Spleen (tissue), 11 donors: ENCODE data around the gene ZNF124. TPM values are rescaled to one million over a fixed set of nuclear protein-coding genes. Genes with fewer than 3 reads are reported as not detected.

Experiments
- DNase-seq: peaks from one replicate; pipeline ENCODE4 v3.0.0-alpha.2; 2020
- H3K27ac ChIP-seq, 8 donors: fragments of 200-600 bp; sonication (generic) in 7 of 8; 1 replicate in 4 of 8; 2 replicates in 4 of 8; pipeline versions ENCODE4 v1.5.0 to v1.8.0; 2016 to 2021; ENCODE audit warnings: inconsistent platforms in 4 of 8, mild to moderate bottlenecking in 4 of 8, moderate library complexity in 1 of 8
- H3K27me3 ChIP-seq, 7 donors: fragments of 200-600 bp; sonication (generic) in 6 of 7; replicated peaks in 1 of 7; 1 replicate in 4 of 7; 2 replicates in 3 of 7; pipeline versions ENCODE4 v1.5.0 to v1.8.0; 2016 to 2021; ENCODE audit warnings: inconsistent platforms in 3 of 7, mild to moderate bottlenecking in 1 of 7
- H3K36me3 ChIP-seq, 6 donors: fragments of 200-600 bp; sonication (generic) in 5 of 6; 1 replicate in 4 of 6; 2 replicates in 2 of 6; pipeline versions ENCODE4 v1.5.0 to v1.8.0; 2016 to 2021; ENCODE audit warnings: inconsistent platforms in 2 of 6
- H3K4me1 ChIP-seq, 6 donors: fragments of 200-600 bp; sonication (generic) in 5 of 6; 1 replicate in 3 of 6; 2 replicates in 3 of 6; pipeline versions ENCODE4 v1.5.0 to v1.8.0; 2016 to 2021; ENCODE audit warnings: inconsistent platforms in 3 of 6
- H3K4me3 ChIP-seq, 8 donors: fragments of 200-600 bp; sonication (generic) in 7 of 8; 1 replicate in 4 of 8; 2 replicates in 4 of 8; pipeline versions ENCODE4 v1.5.0 to v1.8.0; 2016 to 2021; ENCODE audit warnings: inconsistent platforms in 4 of 8, mild to moderate bottlenecking in 4 of 8, moderate library complexity in 2 of 8
- H3K9me3 ChIP-seq, 8 donors: fragments of 200-600 bp; sonication (generic) in 7 of 8; 1 replicate in 4 of 8; 2 replicates in 4 of 8; pipeline versions ENCODE4 v1.5.0 to v1.8.0; 2016 to 2021; ENCODE audit warnings: inconsistent platforms in 4 of 8
- POLR2A ChIP-seq, 3 donors: fragments of 450-650 bp; IDR thresholded peaks; one replicate each; pipeline ENCODE4 v1.5.1; 2017; ENCODE audit warnings: antibody characterized with exemption in 3 of 3, mild to moderate bottlenecking in 1 of 3
- POLR2AphosphoS5 ChIP-seq, 3 donors: sonication (generic); formaldehyde crosslinking; IDR thresholded peaks; one replicate each; pipeline ENCODE4 v1.5.1; 2017; ENCODE audit warnings: antibody characterized with exemption in 3 of 3
- WGBS, 5 donors: extraction: QIAGEN DNeasy Blood & Tissue Kit in 3 of 5; methylation state at CpG; one replicate each; pipeline versions ENCODE4 v1.1.5 to v1.1.7; 2013 to 2018; 5-methylcytosine and 5-hydroxymethylcytosine counted together
- intact Hi-C: fragments of 100-400 bp; cut with DNase I; formaldehyde crosslinking; loops from one replicate; pipeline ENCODE4 v1.15.0; 2023; ENCODE audit warnings: low total_unique reads
- polyA plus RNA-seq, 3 donors: library from polyadenylated mRNA; stranded (reverse); fragments of 200-250 nt; gene quantifications; one replicate each; pipeline ENCODE4 v1.2.1, GENCODE V29; 2013
- total RNA-seq, 7 donors: library from RNA; depleted of rRNA in 3 of 7; stranded (reverse); fragments of >200 nt in 3 of 7; fragmentation: NEBNext Ultra II Directional in 4 of 7; extraction: Animal tissue kit (Norgen Biotek cat#: 25700) in 4 of 7; gene quantifications; one replicate each; pipeline versions ENCODE4 v1.1.0 to v1.2.1, GENCODE V29; 2016 to 2021
- TF ChIP-seq, protein P1 (sequence below), 11 experiments: fragments of 200-600 bp in 7 of 11; fragments of 450-650 bp in 4 of 11; sonication (generic) in 4 of 11; IDR thresholded peaks in 8 of 11; conservative IDR thresholded peaks in 3 of 11; 1 replicate in 7 of 11; 2 replicates in 4 of 11; pipeline versions ENCODE4 v1.4.0 to v1.8.0; 2016 to 2021; ENCODE audit warnings: antibody characterized with exemption in 11 of 11, inconsistent platforms in 4 of 11, mild to moderate bottlenecking in 1 of 11
- donor health status: healthy with polysubstance abuse.
- donor health status: DM: no; HTN: no; CAD: no; lungs with moderate emphysema.
- donor health status: DM: no; HTN: no; CAD: no.
- donor health status: Bipolar disorder and iron deficiency.
- donor health status: healthy.
- donor health status: DM: no; HTN: no; CAD: no.
- donor health status: DM: yes; HTN: yes; CAD: no.

Gene ZNF124
- total and polyA plus RNA-seq, 10 donors: 2.7 to 44.5 (median 37.4) TPM

DNA sequence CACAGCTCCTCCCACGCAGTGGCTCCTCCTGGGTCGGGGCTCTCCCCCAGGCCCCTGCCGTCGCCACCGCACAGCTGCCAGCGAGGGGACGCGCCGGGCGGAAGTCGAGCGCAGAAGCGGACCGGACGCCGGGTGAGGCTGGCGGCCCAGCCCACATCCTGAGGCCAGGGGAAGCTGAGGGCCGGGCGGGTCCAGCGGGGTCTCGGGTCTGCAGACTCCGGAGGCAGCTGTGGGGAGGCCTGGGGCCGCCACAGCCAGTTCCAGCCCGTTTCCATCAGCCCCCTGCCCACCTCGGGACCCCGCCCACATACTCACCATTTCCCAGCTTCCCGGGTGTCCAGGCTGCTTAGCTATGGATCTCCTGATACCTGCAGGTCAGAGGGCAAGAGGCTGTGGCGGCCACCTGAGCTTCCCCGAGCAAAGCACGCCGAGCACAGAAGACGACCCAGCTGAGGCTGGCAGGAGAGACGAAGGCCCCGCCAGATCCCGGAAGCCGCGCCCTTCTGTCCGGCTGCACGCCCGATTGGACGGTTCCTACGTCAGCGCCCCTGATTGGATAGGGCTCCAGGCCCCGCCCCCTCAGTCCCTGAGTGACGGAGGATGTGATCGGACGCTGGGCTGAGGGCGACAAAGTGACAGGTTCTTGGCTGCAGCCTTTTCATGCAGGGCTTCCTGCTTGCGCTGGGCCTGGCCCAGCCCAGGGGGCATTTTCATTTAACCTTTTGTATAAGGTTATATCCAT, 38.7 kb upstream of the ZNF124 start:
- DNase-seq: peak; percentile 98
- TF ChIP-seq POLR2AphosphoS5 (IDR thresholded peaks at IDR 0.05): peak; percentile 96 to 97 (median 96)
- TF ChIP-seq, protein P1, sequence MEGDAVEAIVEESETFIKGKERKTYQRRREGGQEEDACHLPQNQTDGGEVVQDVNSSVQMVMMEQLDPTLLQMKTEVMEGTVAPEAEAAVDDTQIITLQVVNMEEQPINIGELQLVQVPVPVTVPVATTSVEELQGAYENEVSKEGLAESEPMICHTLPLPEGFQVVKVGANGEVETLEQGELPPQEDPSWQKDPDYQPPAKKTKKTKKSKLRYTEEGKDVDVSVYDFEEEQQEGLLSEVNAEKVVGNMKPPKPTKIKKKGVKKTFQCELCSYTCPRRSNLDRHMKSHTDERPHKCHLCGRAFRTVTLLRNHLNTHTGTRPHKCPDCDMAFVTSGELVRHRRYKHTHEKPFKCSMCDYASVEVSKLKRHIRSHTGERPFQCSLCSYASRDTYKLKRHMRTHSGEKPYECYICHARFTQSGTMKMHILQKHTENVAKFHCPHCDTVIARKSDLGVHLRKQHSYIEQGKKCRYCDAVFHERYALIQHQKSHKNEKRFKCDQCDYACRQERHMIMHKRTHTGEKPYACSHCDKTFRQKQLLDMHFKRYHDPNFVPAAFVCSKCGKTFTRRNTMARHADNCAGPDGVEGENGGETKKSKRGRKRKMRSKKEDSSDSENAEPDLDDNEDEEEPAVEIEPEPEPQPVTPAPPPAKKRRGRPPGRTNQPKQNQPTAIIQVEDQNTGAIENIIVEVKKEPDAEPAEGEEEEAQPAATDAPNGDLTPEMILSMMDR (IDR thresholded peaks at IDR 0.05 in 8 of 11, conservative IDR thresholded peaks at IDR 0.05 in 3 of 11): peak in 1 of 11 experiments; percentile 10
- peak in 2 of 3 donors; percentile 60 to 70 for TF ChIP-seq POLR2A (IDR thresholded peaks at IDR 0.05)
- Histone ChIP-seq H3K36me3 (peaks cover 0 to 39% (median 8%) of the 10 kb centered on the region in 6 donors), H3K4me1 (peaks cover 19 to 74% (median 43%) of the 10 kb centered on the region in 6 donors), H3K27me3 (no peaks in the 10 kb centered on the region), H3K9me3 (peaks cover 0 to 19% (median 0%) of the 10 kb centered on the region in 8 donors), H3K4me3 (peak overlapping the region; percentile 64 to 86 (median 80)), H3K27ac (peak overlapping the region; percentile 87 to 99 (median 96))
- intact Hi-C loops: no loop called here
- WGBS, 5 donors: 0 to 1% (median 0%) methylated on average over 27 to 49 of the region's 49 CpGs

DNA sequence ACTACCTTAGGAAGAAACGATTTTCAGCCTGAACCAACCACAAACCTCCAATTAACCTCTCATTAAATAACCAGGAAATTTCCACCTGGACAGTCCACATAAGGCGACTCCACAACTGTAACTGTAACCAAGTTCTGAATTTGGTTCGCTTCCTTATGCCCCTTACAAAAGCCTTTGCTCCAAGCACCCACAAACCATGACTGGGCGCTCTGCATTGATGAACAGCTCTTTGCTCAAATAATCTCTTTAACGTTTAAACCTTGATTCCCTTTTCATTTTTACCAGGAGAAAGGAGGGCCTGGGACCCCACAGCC, 38.2 kb upstream of the ZNF124 start:
- intact Hi-C loops: no loop called here

DNA sequence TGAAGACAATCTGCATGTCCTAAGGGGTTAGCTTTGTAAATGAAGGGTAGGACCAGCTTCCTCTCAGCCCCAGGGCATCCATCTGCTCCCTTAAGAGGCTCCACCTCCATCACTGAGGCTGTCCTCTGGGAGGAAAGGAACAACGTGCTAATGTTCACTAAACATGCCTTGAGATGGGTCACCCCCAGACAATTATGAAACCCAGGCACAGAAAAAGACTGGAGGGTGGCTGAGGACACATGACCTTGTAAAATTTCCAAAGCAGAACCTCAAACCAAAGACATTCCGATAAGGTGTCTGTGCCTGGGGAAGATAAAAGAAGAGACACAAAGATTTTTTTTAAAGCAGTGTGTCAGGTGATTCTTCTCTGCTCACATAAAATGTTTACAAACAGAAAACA, 37.6 kb upstream of the ZNF124 start:
- Histone ChIP-seq H3K36me3 (peaks cover 0 to 46% (median 8%) of the 10 kb centered on the region in 6 donors), H3K4me1 (peaks cover 19 to 83% (median 43%) of the 10 kb centered on the region in 6 donors), H3K9me3 (peaks cover 0 to 27% (median 0%) of the 10 kb centered on the region in 8 donors), H3K4me3 (peak overlapping the region in 7 of 8 donors; percentile 70 to 86 (median 81)), H3K27ac (peak overlapping the region in 6 of 8 donors; percentile 94 to 99 (median 98)), H3K27me3 (no peaks in the 10 kb centered on the region)
- no peak for TF ChIP-seq POLR2A (IDR thresholded peaks at IDR 0.05)
- TF ChIP-seq, protein P1 (IDR thresholded peaks at IDR 0.05 in 8 of 11, conservative IDR thresholded peaks at IDR 0.05 in 3 of 11): no peak
- TF ChIP-seq POLR2AphosphoS5 (IDR thresholded peaks at IDR 0.05): no peak
- 30 to 48% (median 41%) methylated on average over 2 of the region's 2 CpGs for WGBS, 5 donors
- no peak for DNase-seq
- intact Hi-C loops: no loop called here

More for the DNA sequence above, 38.2 kb upstream of the ZNF124 start:
- Histone ChIP-seq H3K9me3 (peaks cover 0 to 21% (median 0%) of the 10 kb centered on the region in 8 donors), H3K36me3 (peaks cover 0 to 41% (median 8%) of the 10 kb centered on the region in 6 donors), H3K27ac (peak overlapping the region; percentile 87 to 99 (median 96)), H3K4me3 (peak overlapping the region; percentile 64 to 86 (median 80)), H3K4me1 (peaks cover 19 to 77% (median 43%) of the 10 kb centered on the region in 6 donors), H3K27me3 (no peaks in the 10 kb centered on the region)
- DNase-seq: no peak
- 2 to 3% (median 2%) methylated on average over 5 of the region's 5 CpGs for WGBS, 5 donors
- TF ChIP-seq, protein P1 (IDR thresholded peaks at IDR 0.05 in 8 of 11, conservative IDR thresholded peaks at IDR 0.05 in 3 of 11): no peak
- TF ChIP-seq POLR2A (IDR thresholded peaks at IDR 0.05): no peak
- TF ChIP-seq POLR2AphosphoS5 (IDR thresholded peaks at IDR 0.05): no peak

DNA sequence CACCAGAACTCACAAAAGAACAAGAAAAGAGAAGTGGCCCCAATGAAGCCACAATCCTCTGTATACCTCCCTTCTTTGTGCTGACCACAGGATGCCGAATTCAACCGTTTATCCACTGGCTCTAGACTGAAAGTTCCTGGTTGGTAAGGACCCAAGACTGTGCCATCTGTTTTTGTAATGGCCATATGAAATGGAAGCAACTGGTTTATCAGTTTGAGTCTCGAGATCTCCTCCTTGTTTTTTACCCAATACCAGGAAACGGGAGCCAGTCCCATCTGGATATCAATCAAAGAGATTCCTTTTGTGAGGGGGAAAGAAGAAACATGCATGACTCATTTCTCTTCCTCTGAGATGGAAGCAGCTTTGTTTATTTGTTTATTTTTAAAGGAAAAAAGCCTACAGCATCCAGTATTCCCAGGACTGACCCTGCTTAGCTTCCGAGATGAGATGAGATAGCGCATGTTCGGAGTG, 32.4 kb upstream of the ZNF124 start:
- TF ChIP-seq POLR2AphosphoS5 (IDR thresholded peaks at IDR 0.05): no peak
- TF ChIP-seq, protein P1 (IDR thresholded peaks at IDR 0.05 in 8 of 11, conservative IDR thresholded peaks at IDR 0.05 in 3 of 11): no peak
- no peak for DNase-seq

More for the DNA sequence above, 32.4 kb upstream of the ZNF124 start:
- intact Hi-C loops: no loop called here
- Histone ChIP-seq H3K27me3 (no peaks in the 10 kb centered on the region), H3K36me3 (peaks cover 8 to 96% (median 49%) of the 10 kb centered on the region in 6 donors), H3K4me3 (no peak overlapping the region), H3K9me3 (peaks cover 0 to 79% (median 27%) of the 10 kb centered on the region in 8 donors), H3K4me1 (peaks cover 12 to 50% (median 20%) of the 10 kb centered on the region in 6 donors), H3K27ac (no peak overlapping the region)
- WGBS, 5 donors: 81 to 90% (median 83%) methylated on average over 7 of the region's 7 CpGs
